Measurements from ENCODE around the gene HECTD1. TPM values are rescaled to one million over a fixed set of nuclear protein-coding genes. Genes with fewer than 3 reads are reported as not detected.

HECTD1 gene
- total RNA-seq, 1 experiment from 2014 or later, result 160 TPM

GRCh38 chr14:31060253-31060875 lies 147.2 kb downstream of the HECTD1 start:
- no peaks in the 10 kb centered on the region for H3K79me2 ChIP-seq (ENCODE audit: insufficient read depth, low read length)
- no peak overlapping the region for H3K4me2 ChIP-seq (ENCODE audit: low read length)
- H3K4me3 ChIP-seq (replicated peaks in 1 of 2; ENCODE audit: low read depth in 1 of 2, low read length in 2 of 2), result no peak overlapping the region
- POLR2A ChIA-PET, result interaction anchor here (1.3 to 1.9 kb wide), 2 partner anchors 29 to 34 kb away, joined by 3 to 4 read pairs; partner anchors contain the start of gene STRN3
- no peaks in the 10 kb centered on the region for H3K9me3 ChIP-seq (ENCODE audit: control insufficient read depth in 1 of 2, insufficient read depth in 1 of 2, low read depth in 1 of 2, low read length in 2 of 2)
- H3K27me3 ChIP-seq (ENCODE audit: insufficient read depth, low read length), result no peaks in the 10 kb centered on the region
- no peaks in the 10 kb centered on the region for H3K9me2 ChIP-seq (ENCODE audit: insufficient read depth)
- RAD21 ChIA-PET (ENCODE audit: low non-redundant PET in 1 of 2, low total read pairs in 2 of 2, uncharacterized antibody in 2 of 2, unreplicated experiment in 2 of 2), result no interaction called here
- H2AFZ ChIP-seq (ENCODE audit: low read depth, low read length, poor library complexity, severe bottlenecking), result no peak overlapping the region
- DNase-seq (ENCODE audit: low read depth, low spot score), result no peak
- no peak for TF ChIP-seq POLR2A (IDR thresholded peaks at IDR 0.05; ENCODE audit: borderline replicate concordance, extremely low read depth, insufficient read depth, insufficient read length)
- no peak for TF ChIP-seq ZBTB33 (IDR thresholded peaks at IDR 0.05; ENCODE audit: extremely low read depth, insufficient replicate concordance, low read length)
- TF ChIP-seq MAX (IDR thresholded peaks at IDR 0.05), result no peak
- no peak for TF ChIP-seq JUND (IDR thresholded peaks at IDR 0.05)
- no peak for TF ChIP-seq CEBPB (IDR thresholded peaks at IDR 0.05; ENCODE audit: low read depth)
- TF ChIP-seq TCF7L2 (IDR thresholded peaks at IDR 0.05; ENCODE audit: borderline replicate concordance, extremely low read depth, insufficient read depth, insufficient read length), result no peak
- no peak for TF ChIP-seq YY1 (IDR thresholded peaks at IDR 0.05; ENCODE audit: extremely low read depth, insufficient replicate concordance, low read depth, low read length)
- TF ChIP-seq EZH2 (IDR thresholded peaks at IDR 0.05), result no peak
- no peak for TF ChIP-seq ATF3 (IDR thresholded peaks at IDR 0.05)
- no peak for TF ChIP-seq ELF1 (IDR thresholded peaks at IDR 0.05; ENCODE audit: borderline replicate concordance, low read depth)
- no peak for TF ChIP-seq CTCF (IDR thresholded peaks at IDR 0.05 in 2 of 3, conservative IDR thresholded peaks at IDR 0.05 in 1 of 3; ENCODE audit: borderline replicate concordance in 1 of 3, insufficient read depth in 1 of 3, low read depth in 2 of 3, low read length in 2 of 3)
- TF ChIP-seq SRF (IDR thresholded peaks at IDR 0.05; ENCODE audit: low read depth), result no peak
- no peak for TF ChIP-seq RAD21 (IDR thresholded peaks at IDR 0.05; ENCODE audit: low read depth)
- no peak for TF ChIP-seq REST (IDR thresholded peaks at IDR 0.05; ENCODE audit: low read depth)
- TF ChIP-seq CBX3 (IDR thresholded peaks at IDR 0.05; ENCODE audit: low read depth), result no peak
- BruUV-seq (replicated peaks), result no TSS peak
- no peaks in the 10 kb centered on the region for H4K20me1 ChIP-seq (ENCODE audit: insufficient read depth)
- H3K4me1 ChIP-seq (ENCODE audit: control insufficient read depth in 1 of 2, insufficient read depth in 2 of 2, low read length in 2 of 2), result peaks cover 20 to 23% of the 10 kb centered on the region in 2 experiments
- no peak overlapping the region for H3K27ac ChIP-seq (ENCODE audit: low read depth, low read length)
- CTCF ChIA-PET, result interaction anchor here (0.9 kb wide), 1 partner anchor 22 kb away, joined by 3 read pairs; no protein-coding TSS in a partner anchor
- no peak overlapping the region for H3K9ac ChIP-seq (ENCODE audit: low read length)
- ATAC-seq, result no peak
- no peaks in the 10 kb centered on the region for H3K36me3 ChIP-seq (ENCODE audit: control insufficient read depth in 1 of 2, insufficient read depth in 2 of 2, low read length in 2 of 2)
- intact Hi-C loops (cut with micrococcal nuclease), result no loop called here

Measured in HCT116 (cell line).